OCI-LY1 (cell line): ENCODE measurements around the gene CYTH3.
"Not testable (repeated sequence)": the region's sequence is repeated elsewhere in the genome, so short reads cannot be mapped to it uniquely, and the experiment has no call there.

ENCODE experiments used
- H2AFZ ChIP-seq: fragments of 200-600 bp; sonication (generic), shearing (Covaris generic); 2 replicates; pipeline ENCODE4 v1.6.0; 2014; ENCODE audit warnings: antibody characterized with exemption, mild to moderate bottlenecking, low read length
- H3F3A ChIP-seq: fragments of 200-600 bp; sonication (generic), shearing (Covaris generic); 2 replicates; pipeline ENCODE4 v1.6.0; 2014; ENCODE audit warnings: mild to moderate bottlenecking, antibody characterized with exemption, low read length, moderate library complexity; ENCODE audit not compliant: insufficient read depth
- H3K27ac ChIP-seq: fragments of 200-600 bp; sonication (generic); 2 replicates; pipeline ENCODE4 v1.5.1; 2014; ENCODE audit warnings: low read length, mixed run types, mild to moderate bottlenecking, low read depth; ENCODE audit not compliant: poor library complexity, severe bottlenecking
- H3K27me3 ChIP-seq: fragments of 200-600 bp; sonication (generic); 2 replicates; pipeline ENCODE4 v1.6.0; 2014; ENCODE audit warnings: antibody characterized with exemption, mild to moderate bottlenecking, low read length, moderate library complexity; ENCODE audit not compliant: insufficient read depth
- H3K36me3 ChIP-seq: fragments of 200-600 bp; sonication (generic); 2 replicates; pipeline ENCODE4 v1.6.1; 2014; ENCODE audit warnings: mild to moderate bottlenecking, antibody characterized with exemption, low read length, moderate library complexity, mixed read lengths; ENCODE audit not compliant: insufficient read depth
- H3K4me1 ChIP-seq: fragments of 200-600 bp; sonication (generic); 2 replicates; pipeline ENCODE4 v1.5.1; 2014; ENCODE audit warnings: mild to moderate bottlenecking, low read length, moderate library complexity; ENCODE audit not compliant: insufficient read depth, severe bottlenecking
- H3K4me2 ChIP-seq: fragments of 200-600 bp; sonication (generic), shearing (Covaris generic); 2 replicates; pipeline ENCODE4 v1.6.1; 2014; ENCODE audit warnings: low read length
- H3K4me3 ChIP-seq: fragments of 200-600 bp; sonication (generic); 2 replicates; pipeline ENCODE4 v1.5.1; 2014; ENCODE audit warnings: low read length, low read depth, mild to moderate bottlenecking, mixed read lengths; ENCODE audit not compliant: poor library complexity, severe bottlenecking
- H3K79me2 ChIP-seq: fragments of 200-600 bp; shearing (Covaris generic); 2 replicates; pipeline ENCODE4 v1.6.1; 2016; ENCODE audit warnings: mixed run types, low read length, mixed read lengths; ENCODE audit not compliant: insufficient read depth
- H3K9ac ChIP-seq: fragments of 200-600 bp; sonication (generic), shearing (Covaris generic); 2 replicates; pipeline ENCODE4 v1.6.1; 2014; ENCODE audit warnings: mild to moderate bottlenecking, low read length, mixed read lengths
- H3K9me2 ChIP-seq: fragments of 200-600 bp; sonication (generic), shearing (Covaris generic); 2 replicates; pipeline ENCODE4 v1.6.1; 2014; ENCODE audit warnings: low read depth, mild to moderate bottlenecking, low read length, mixed read lengths
- H3K9me3 ChIP-seq: fragments of 200-600 bp; shearing (Covaris generic); 2 replicates; pipeline ENCODE4 v1.6.1; 2014; ENCODE audit warnings: low read length, mixed read lengths
- H4K20me1 ChIP-seq: fragments of 200-600 bp; sonication (generic), shearing (Covaris generic); 2 replicates; pipeline ENCODE4 v1.6.0; 2016; ENCODE audit warnings: mild to moderate bottlenecking, low read length; ENCODE audit not compliant: insufficient read depth
- EZH2 ChIP-seq: fragments of 200-600 bp; sonication (generic), shearing (Covaris generic); IDR thresholded peaks from 2 replicates; pipeline ENCODE4 v1.8.0; 2017; ENCODE audit warnings: borderline replicate concordance, mixed run types, mild to moderate bottlenecking, antibody characterized with exemption, low read length, moderate library complexity, mixed read lengths
- TF ChIP-seq, protein P1 (sequence below): fragments of 200-600 bp; sonication (generic), shearing (Covaris generic); IDR thresholded peaks from 2 replicates; pipeline ENCODE4 v1.5.1; 2017; ENCODE audit warnings: mild to moderate bottlenecking, antibody characterized with exemption, low read length, moderate library complexity, mixed read lengths

CYTH3 gene

GRCh38 chr7:6193709-6194108 lies 78.7 kb downstream of the CYTH3 start:
- Histone ChIP-seq H4K20me1 (no peaks in the 10 kb centered on the region), H3K36me3 (no peaks in the 10 kb centered on the region), H3F3A (no peaks in the 10 kb centered on the region), H3K27ac (no peak overlapping the region), H3K4me2 (no peak overlapping the region), H2AFZ (no peak overlapping the region), H3K9me3 (no peaks in the 10 kb centered on the region), H3K27me3 (no peaks in the 10 kb centered on the region; the same call in 1 of the 2 replicates), H3K9ac (no peak overlapping the region), H3K4me1 (no peaks in the 10 kb centered on the region), H3K9me2 (no peaks in the 10 kb centered on the region), H3K4me3 (no peak overlapping the region), H3K79me2 (no peaks in the 10 kb centered on the region)
- TF ChIP-seq, protein P1, sequence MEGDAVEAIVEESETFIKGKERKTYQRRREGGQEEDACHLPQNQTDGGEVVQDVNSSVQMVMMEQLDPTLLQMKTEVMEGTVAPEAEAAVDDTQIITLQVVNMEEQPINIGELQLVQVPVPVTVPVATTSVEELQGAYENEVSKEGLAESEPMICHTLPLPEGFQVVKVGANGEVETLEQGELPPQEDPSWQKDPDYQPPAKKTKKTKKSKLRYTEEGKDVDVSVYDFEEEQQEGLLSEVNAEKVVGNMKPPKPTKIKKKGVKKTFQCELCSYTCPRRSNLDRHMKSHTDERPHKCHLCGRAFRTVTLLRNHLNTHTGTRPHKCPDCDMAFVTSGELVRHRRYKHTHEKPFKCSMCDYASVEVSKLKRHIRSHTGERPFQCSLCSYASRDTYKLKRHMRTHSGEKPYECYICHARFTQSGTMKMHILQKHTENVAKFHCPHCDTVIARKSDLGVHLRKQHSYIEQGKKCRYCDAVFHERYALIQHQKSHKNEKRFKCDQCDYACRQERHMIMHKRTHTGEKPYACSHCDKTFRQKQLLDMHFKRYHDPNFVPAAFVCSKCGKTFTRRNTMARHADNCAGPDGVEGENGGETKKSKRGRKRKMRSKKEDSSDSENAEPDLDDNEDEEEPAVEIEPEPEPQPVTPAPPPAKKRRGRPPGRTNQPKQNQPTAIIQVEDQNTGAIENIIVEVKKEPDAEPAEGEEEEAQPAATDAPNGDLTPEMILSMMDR = no peak
- no peak for TF ChIP-seq EZH2

DNA sequence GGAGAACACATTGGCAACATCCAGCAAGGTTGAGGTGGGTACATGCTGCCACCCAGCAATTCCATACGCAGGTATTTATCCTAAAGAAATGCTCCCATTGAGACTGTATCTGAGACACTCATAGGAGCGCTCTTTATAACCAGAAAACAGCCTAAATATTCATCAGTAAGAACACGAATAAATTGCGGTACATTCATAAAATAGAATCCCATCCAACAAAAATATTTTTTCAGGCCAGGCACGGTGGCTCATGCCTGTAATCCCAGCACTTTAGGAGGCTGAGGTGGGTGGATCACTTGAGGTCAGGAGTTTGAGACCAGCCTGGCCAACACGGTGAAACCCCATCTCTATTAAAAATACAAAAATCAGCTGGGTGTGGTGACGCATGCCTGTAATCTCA lies 81.9 kb downstream of the CYTH3 start:
- not testable (repeated sequence) for H3K36me3 ChIP-seq, H3K27me3 ChIP-seq, H3K4me3 ChIP-seq, H3K79me2 ChIP-seq, H3K27ac ChIP-seq, H3F3A ChIP-seq, H3K9me3 ChIP-seq, H3K4me2 ChIP-seq, H3K9ac ChIP-seq, H3K4me1 ChIP-seq, H2AFZ ChIP-seq, H4K20me1 ChIP-seq, H3K9me2 ChIP-seq

DNA sequence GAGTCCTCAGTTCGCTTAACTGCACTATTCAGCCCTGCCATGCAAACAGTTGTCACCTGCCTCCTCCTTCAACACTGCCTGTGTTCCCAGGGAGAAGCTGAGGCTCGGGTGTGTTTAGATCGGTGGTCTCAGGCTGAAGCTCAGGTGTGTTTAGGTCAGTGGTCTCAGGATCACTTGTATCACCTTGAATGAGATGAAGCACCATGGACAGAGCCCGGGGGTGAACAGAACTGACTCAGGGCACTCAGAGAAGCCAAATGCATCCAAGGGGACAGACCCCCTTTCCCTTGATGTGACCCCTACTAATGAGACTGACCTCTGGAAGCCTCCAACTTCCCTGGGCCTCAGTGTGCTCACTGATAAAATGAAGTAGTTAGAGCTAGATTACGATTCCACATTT lies 84.0 kb downstream of the CYTH3 start:
- H3K36me3 ChIP-seq = no peaks in the 10 kb centered on the region
- H3K9me2 ChIP-seq = no peaks in the 10 kb centered on the region
- TF ChIP-seq, protein P1 = no peak
- no peak for TF ChIP-seq EZH2
- no peaks in the 10 kb centered on the region for H3K79me2 ChIP-seq
- no peak overlapping the region for H3K4me2 ChIP-seq
- no peak overlapping the region for H3K9ac ChIP-seq
- H3K4me1 ChIP-seq = no peaks in the 10 kb centered on the region
- H3F3A ChIP-seq = no peaks in the 10 kb centered on the region
- no peaks in the 10 kb centered on the region for H4K20me1 ChIP-seq
- no peaks in the 10 kb centered on the region for H3K9me3 ChIP-seq
- no peak overlapping the region for H3K4me3 ChIP-seq
- no peak overlapping the region for H2AFZ ChIP-seq
- H3K27ac ChIP-seq = no peak overlapping the region
- peaks cover 3% of the 10 kb centered on the region; the same call in 1 of the 2 replicates for H3K27me3 ChIP-seq

- Histone ChIP-seq H3K9me2 (no peaks in the 10 kb centered on the region), H3K27ac (no peak overlapping the region), H2AFZ (no peak overlapping the region), H4K20me1 (no peaks in the 10 kb centered on the region), H3K79me2 (no peaks in the 10 kb centered on the region), H3K4me3 (no peak overlapping the region), H3K4me2 (no peak overlapping the region), H3F3A (no peaks in the 10 kb centered on the region), H3K9ac (no peak overlapping the region), H3K4me1 (no peaks in the 10 kb centered on the region), H3K36me3 (no peaks in the 10 kb centered on the region), H3K9me3 (no peaks in the 10 kb centered on the region), H3K27me3 (0 out of 2 replicates have a peak, but pooled peaks cover 3% of the 10 kb centered on the region)
- TF ChIP-seq, protein P1 = no peak
- no peak for TF ChIP-seq EZH2
Measured at GRCh38 chr7:6186577-6186976, 85.8 kb downstream of the CYTH3 start.
